SH-SY5Y (cell line): ENCODE data around the gene BANK1.

Experiments used
- GATA2 ChIP-seq: IDR thresholded peaks from 2 replicates; pipeline ENCODE4 v1.6.1; 2011; ENCODE audit warnings: mild to moderate bottlenecking, low read depth, low read length
- GATA3 ChIP-seq: IDR thresholded peaks from 2 replicates; pipeline ENCODE4 v1.6.1; 2011; ENCODE audit warnings: low read depth, mild to moderate bottlenecking, low read length, moderate library complexity

- TF ChIP-seq GATA2 (no peak), GATA3 (no peak)
Measured at GRCh38 chr4:101862595-101862994, 72.1 kb downstream of the BANK1 start.
